A172 (cell line): ENCODE data around the gene MICAL1. TPM values are rescaled to one million over a fixed set of nuclear protein-coding genes. Genes with fewer than 3 reads are reported as not detected.

Experiments used
- DNase-seq: peaks from one replicate; pipeline ENCODE4 v3.0.0-alpha.2; 2015; ENCODE audit warnings: low spot score
- total RNA-seq: library from RNA; depleted of rRNA; stranded (reverse); fragments of >200 nt; shearing (Covaris generic); gene quantifications from 2 replicates; pipeline ENCODE4 v1.2.3, GENCODE V29; 2014; rRNA removed

MICAL1 gene
- total RNA-seq, 1 experiment from 2014 or later = 37.3 TPM

DNA sequence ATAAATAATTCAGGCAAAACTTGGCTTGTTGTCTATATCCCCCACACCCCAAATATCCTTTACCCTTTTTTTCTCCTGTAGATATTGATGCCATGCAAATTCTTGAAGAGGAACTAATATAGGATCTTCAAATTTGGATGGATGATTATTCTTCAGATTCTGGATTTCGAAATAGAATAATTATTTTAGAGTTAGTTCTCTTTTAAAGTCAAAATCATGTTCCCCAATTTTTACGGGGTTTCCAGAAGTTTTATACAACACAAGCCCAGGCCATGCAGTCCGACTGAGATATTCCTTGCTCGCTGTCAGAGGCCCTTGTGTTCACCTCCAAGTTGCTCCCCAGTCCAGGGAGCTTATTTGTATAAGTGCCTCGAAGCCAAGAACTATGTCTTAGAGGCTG, 19.5 kb downstream of the MICAL1 start:
- DNase-seq = no peak

DNA sequence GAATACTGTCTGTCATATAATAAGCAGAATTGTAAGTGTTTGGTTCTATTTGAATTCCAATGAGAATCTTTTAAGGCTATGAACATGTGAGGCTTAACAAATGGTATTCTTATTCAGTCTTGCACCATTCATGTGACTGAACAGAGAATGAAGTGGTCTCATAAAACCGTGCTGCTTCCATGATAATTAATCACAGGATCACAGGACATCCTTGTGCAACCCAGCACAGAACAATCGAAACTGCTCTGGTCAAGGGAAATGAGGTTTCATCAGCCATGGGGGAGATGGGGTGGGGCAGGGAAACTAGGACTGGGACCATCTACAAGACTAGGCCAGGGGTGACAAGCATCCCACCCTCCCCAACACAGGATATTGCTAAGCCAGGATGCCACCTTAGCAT, 21.1 kb downstream of the MICAL1 start:
- no peak for DNase-seq

DNA sequence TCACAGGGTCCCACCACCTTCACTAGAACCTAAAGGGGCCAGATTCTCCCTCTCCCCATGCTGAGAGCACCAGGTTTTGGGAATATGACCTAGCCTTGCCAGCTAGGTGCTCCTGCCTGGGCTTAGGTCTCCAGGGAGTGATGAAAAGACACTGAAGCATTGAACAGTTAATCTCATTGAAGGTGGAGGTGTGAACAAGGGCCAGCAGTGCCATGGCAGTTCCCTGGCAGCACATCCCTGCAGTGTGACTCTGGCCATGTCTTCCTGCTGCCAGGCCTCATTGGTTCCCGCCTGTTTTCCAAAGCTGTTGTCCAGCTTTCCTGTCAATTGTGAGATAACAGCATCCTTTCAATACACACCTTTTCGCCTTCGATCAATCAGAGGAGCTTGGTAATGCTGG, 26.1 kb downstream of the MICAL1 start:
- no peak for DNase-seq

DNA sequence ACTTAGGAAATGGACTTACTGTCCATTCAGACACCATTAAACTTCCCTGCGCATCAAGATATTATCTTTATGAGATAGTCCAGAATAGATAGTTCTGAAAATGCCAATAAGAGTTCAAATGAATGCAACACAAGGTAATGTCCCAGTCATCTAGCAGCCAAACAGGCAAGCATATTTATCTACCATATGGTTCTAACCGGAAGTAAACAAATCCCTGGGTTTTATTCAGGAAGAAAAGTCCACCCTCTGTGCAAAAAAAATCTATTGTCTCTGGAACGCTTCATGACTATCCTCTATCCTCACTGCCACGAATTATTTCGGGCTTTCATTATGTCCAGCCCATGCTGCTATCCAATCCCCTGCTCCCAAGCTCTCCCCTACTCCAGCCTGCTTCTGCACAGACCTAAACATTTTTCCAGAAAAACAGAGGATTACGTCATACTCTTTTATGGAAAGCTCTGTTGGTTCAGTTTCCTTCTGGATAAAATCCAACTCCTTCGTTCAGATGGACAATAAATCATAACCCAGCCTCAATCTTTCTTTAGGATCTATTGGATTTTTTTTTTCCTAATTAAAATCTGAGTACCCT, 26.6 kb downstream of the MICAL1 start:
- DNase-seq = peak; percentile 24

DNA sequence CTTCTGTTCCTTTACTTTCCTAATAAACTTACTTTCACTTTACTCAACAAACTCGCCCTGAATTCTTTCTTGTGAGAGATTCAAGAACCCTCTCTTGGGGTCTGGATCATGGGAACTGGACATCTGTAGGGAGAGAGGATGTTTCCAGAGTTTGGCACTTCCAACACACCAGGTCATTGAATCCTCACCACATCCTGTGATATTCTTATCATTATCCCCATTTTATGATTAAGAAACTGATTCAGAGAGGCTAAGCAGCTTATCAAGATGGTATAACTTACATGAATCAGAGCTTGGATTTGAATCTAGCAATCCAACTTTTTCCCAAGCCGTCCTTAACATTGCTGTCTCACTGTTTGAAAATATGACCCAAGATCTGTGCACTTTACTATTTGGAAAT, 30.6 kb downstream of the MICAL1 start:
- DNase-seq = peak; percentile 74

DNA sequence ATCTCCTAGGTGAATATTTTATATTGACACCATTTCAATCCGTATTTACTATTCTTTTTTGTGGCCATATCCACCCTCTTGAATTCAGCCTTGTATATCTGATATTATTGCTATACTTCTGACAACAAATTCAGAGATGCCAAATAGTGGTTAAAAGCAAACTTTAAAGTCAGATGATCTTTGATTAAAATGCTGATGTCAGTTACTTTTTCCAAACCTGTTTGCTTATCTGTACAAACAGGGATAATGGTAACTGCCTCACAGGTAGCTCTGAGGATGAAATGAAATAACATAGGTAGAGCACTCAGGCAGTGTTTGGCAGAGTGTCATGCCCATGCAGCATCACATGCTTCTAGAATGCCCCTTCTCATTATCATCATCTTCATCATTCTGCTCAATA, 34.4 kb downstream of the MICAL1 start:
- DNase-seq = no peak

DNA sequence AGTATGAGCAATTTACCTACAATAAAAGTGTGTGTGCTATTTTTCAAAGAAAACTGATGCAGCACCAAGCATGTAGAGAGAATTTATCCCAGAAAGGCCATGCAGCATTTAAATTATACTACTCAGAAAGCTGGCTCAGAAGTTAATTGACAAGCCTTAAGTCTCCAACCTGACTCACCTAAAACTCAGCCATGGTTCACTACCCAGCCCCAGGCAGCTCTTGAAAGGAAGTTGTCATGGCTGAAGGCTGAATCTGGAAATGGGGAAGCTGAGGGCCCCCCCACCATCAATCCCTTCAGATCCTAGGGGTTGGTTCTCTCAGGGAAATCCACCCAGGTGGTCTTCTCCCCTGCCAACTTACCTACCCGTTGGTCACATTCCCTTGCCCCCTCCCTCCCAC, 34.8 kb downstream of the MICAL1 start:
- peak; percentile 11 for DNase-seq

DNA sequence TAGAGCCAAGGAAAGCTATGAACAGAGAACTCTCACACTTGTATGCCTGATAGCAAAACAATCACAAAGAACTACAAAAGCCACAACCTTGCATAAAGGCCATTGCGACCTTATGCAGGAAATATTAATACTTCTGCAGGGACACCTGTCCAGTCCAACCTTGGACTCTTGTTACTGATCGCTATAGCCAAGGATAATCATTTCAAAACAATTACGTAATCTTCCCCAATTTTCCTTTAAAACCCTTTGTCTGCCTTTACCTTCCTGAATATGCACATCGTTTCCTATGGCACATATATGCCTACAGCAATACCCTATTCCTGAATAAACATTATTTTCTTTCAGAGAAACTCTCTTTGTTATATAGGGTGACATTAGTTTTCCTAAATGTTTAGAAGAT, 37.9 kb downstream of the MICAL1 start:
- DNase-seq = no peak

DNA sequence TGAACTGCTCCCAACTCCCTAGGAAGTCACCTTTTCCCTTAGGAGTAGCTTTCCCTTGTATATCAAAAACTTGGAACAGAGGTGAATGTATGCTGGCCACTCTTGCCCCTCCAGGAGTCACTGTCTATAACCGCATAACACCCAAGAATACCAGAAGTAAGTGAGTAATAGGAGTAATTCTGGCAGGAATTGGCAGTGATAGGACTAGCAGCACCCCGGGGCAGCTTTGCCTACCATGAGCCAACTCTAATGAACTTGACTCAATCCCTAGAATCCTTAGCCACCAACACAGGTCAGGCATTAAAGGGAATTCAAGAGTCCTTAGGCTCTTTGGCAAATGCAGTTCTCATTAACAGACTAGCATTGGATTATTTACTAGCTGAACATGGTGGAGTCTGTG, 44.5 kb downstream of the MICAL1 start:
- no peak for DNase-seq

DNA sequence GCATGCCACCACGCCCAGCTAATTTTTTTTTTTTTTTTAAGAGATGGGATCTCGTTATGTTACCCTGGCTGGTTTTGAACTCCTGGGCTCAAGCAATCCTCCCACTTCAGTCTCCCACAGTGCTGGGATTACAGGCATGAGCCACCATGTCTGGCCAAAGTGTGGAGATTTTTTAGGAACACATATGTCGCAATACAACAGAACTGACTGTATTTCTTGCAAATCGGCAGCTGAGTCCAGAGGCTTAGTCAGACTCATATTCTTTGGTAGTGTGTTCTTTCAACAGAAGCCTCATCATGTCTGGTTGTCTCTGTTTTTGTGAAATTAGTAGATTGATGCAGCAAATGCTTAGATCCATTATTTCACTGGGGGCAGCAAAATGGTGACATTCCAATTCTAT, 49.4 kb downstream of the MICAL1 start:
- no peak for DNase-seq

DNA sequence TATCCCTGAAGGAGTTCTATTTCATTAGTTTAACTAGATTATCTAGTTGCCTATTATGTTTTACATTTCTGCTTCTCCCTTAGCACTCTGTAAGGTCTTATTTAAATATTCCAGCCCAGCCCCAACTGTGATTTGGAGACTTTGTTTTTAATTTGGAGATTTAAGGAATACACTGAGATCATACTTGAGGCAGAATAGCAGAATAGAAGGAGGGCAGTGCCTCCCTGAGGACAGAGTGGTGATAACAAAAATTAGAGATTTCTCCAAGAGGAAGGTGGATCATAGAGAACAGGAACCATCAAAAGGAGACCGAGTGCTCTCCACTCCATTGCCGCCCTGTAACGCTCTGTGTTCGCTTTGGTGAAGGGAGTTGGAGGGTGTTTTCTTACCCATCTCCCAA, 58.6 kb downstream of the MICAL1 start:
- DNase-seq = no peak

DNA sequence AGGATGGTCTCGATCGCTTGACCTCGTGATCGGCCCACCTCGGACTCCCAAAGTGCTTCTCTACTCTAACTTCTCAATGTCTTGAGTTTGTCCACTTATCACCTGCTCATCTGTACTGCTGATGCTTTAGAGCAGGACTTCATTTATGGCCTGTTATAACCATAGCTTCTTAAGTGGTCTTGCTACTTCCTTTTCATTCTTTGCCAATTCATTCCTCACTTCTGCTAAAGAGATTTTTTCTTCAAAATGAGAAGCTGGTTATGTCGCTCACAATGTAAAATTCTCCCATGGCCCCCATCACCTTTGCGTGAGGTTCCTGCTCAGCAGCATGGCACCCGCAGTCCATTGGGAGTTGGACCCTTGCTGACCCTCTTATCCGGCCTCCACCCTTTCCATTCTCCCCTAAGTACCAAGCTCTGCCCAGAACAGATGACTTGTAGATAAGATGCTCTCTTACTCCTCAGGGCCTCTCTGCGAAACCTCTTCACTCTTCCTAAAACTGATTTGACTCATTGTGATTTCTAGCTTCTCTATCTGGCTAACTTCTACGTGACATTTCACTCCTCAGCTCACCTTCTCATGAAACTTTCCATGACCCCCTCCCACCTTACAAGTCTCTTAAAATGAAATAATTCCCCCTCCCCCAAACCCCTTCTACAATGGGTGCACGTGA, 59.4 kb downstream of the MICAL1 start:
- DNase-seq = no peak

Other genes with a start within 250 kb of the MICAL1 start
- gene CD164, start 73.3 kb downstream of the MICAL1 start, total RNA-seq = 140 and 193 TPM in 2 replicates
- 1.7 and 2.4 TPM in 2 replicates for gene PPIL6, start 15.1 kb downstream of the MICAL1 start, total RNA-seq
- 9.1 and 13.1 TPM in 2 replicates for gene SMPD2, start 15.0 kb downstream of the MICAL1 start, total RNA-seq
- gene ZBTB24, start 27.4 kb upstream of the MICAL1 start, total RNA-seq = 7.9 and 9.8 TPM in 2 replicates
- 3.2 and 7.2 TPM in 2 replicates for gene AK9, start 235.4 kb upstream of the MICAL1 start, total RNA-seq
- gene FIG4, start 235.5 kb upstream of the MICAL1 start, total RNA-seq = 18.5 and 22.4 TPM in 2 replicates